Spleen (tissue), 11 donors: ENCODE results near the gene HSD17B1. TPM values are rescaled to one million over a fixed set of nuclear protein-coding genes. Genes with fewer than 3 reads are reported as not detected.

Experiments
- DNase-seq: peaks from one replicate; pipeline ENCODE4 v3.0.0-alpha.2; 2020
- H3K27ac ChIP-seq, 8 donors: fragments of 200-600 bp; sonication (generic) in 7 of 8; 1 replicate in 4 of 8; 2 replicates in 4 of 8; pipeline versions ENCODE4 v1.5.0 to v1.8.0; 2016 to 2021; ENCODE audit warnings: inconsistent platforms in 4 of 8, mild to moderate bottlenecking in 4 of 8, moderate library complexity in 1 of 8
- H3K27me3 ChIP-seq, 7 donors: fragments of 200-600 bp; sonication (generic) in 6 of 7; replicated peaks in 1 of 7; 1 replicate in 4 of 7; 2 replicates in 3 of 7; pipeline versions ENCODE4 v1.5.0 to v1.8.0; 2016 to 2021; ENCODE audit warnings: inconsistent platforms in 3 of 7, mild to moderate bottlenecking in 1 of 7
- H3K36me3 ChIP-seq, 6 donors: fragments of 200-600 bp; sonication (generic) in 5 of 6; 1 replicate in 4 of 6; 2 replicates in 2 of 6; pipeline versions ENCODE4 v1.5.0 to v1.8.0; 2016 to 2021; ENCODE audit warnings: inconsistent platforms in 2 of 6
- H3K4me1 ChIP-seq, 6 donors: fragments of 200-600 bp; sonication (generic) in 5 of 6; 1 replicate in 3 of 6; 2 replicates in 3 of 6; pipeline versions ENCODE4 v1.5.0 to v1.8.0; 2016 to 2021; ENCODE audit warnings: inconsistent platforms in 3 of 6
- H3K4me3 ChIP-seq, 8 donors: fragments of 200-600 bp; sonication (generic) in 7 of 8; 1 replicate in 4 of 8; 2 replicates in 4 of 8; pipeline versions ENCODE4 v1.5.0 to v1.8.0; 2016 to 2021; ENCODE audit warnings: inconsistent platforms in 4 of 8, mild to moderate bottlenecking in 4 of 8, moderate library complexity in 2 of 8
- H3K9me3 ChIP-seq, 8 donors: fragments of 200-600 bp; sonication (generic) in 7 of 8; 1 replicate in 4 of 8; 2 replicates in 4 of 8; pipeline versions ENCODE4 v1.5.0 to v1.8.0; 2016 to 2021; ENCODE audit warnings: inconsistent platforms in 4 of 8
- CTCF ChIP-seq, 11 experiments: fragments of 200-600 bp in 7 of 11; fragments of 450-650 bp in 4 of 11; sonication (generic) in 4 of 11; IDR thresholded peaks in 8 of 11; conservative IDR thresholded peaks in 3 of 11; 1 replicate in 7 of 11; 2 replicates in 4 of 11; pipeline versions ENCODE4 v1.4.0 to v1.8.0; 2016 to 2021; ENCODE audit warnings: antibody characterized with exemption in 11 of 11, inconsistent platforms in 4 of 11, mild to moderate bottlenecking in 1 of 11
- POLR2A ChIP-seq, 3 donors: fragments of 450-650 bp; IDR thresholded peaks; one replicate each; pipeline ENCODE4 v1.5.1; 2017; ENCODE audit warnings: antibody characterized with exemption in 3 of 3, mild to moderate bottlenecking in 1 of 3
- POLR2AphosphoS5 ChIP-seq, 3 donors: sonication (generic); formaldehyde crosslinking; IDR thresholded peaks; one replicate each; pipeline ENCODE4 v1.5.1; 2017; ENCODE audit warnings: antibody characterized with exemption in 3 of 3
- WGBS, 5 donors: extraction: QIAGEN DNeasy Blood & Tissue Kit in 3 of 5; methylation state at CpG; one replicate each; pipeline versions ENCODE4 v1.1.5 to v1.1.7; 2013 to 2018; 5-methylcytosine and 5-hydroxymethylcytosine counted together
- intact Hi-C: fragments of 100-400 bp; cut with DNase I; formaldehyde crosslinking; loops from one replicate; pipeline ENCODE4 v1.15.0; 2023; ENCODE audit warnings: low total_unique reads
- polyA plus RNA-seq, 3 donors: library from polyadenylated mRNA; stranded (reverse); fragments of 200-250 nt; gene quantifications; one replicate each; pipeline ENCODE4 v1.2.1, GENCODE V29; 2013
- total RNA-seq, 7 donors: library from RNA; depleted of rRNA in 3 of 7; stranded (reverse); fragments of >200 nt in 3 of 7; fragmentation: NEBNext Ultra II Directional in 4 of 7; extraction: Animal tissue kit (Norgen Biotek cat#: 25700) in 4 of 7; gene quantifications; one replicate each; pipeline versions ENCODE4 v1.1.0 to v1.2.1, GENCODE V29; 2016 to 2021
- donor health status: healthy with polysubstance abuse.
- donor health status: DM: no; HTN: no; CAD: no; lungs with moderate emphysema.
- donor health status: DM: no; HTN: no; CAD: no.
- donor health status: Bipolar disorder and iron deficiency.
- donor health status: healthy.
- donor health status: DM: no; HTN: no; CAD: no.
- donor health status: DM: yes; HTN: yes; CAD: no.

Gene HSD17B1
- total and polyA plus RNA-seq, 10 donors: 0.54 to 5.5 (median 1.3) TPM

DNA sequence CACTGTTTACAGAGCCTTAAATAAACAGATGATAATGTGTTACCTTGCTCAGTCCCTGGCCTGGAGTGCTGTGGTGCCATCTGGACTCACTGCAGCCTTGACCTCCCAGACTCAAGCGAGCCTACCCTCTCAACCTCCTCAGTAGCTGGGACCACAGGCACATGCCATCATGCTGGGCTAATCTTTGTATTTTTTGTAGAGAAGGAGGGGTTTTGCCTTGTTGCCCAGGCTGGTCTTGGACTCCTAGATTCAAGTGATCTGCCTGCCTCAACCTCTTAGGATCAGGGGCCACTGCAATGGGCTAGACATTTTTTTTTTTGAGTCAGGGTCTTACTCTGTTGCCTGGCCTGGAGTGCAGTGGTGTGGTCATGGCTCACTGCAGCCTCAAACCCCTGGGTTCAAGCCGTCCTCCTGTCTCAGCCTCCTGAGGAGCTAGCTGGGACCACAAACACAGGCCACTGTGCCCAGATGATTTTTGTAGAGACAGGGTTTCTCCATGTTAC lies 21.7 kb upstream of the HSD17B1 start:
- no peaks in the 10 kb centered on the region for H3K9me3 ChIP-seq
- no peak for TF ChIP-seq POLR2AphosphoS5 (IDR thresholded peaks at IDR 0.05)
- no peak for TF ChIP-seq POLR2A (IDR thresholded peaks at IDR 0.05)
- H3K4me1 ChIP-seq: peaks cover 28 to 85% (median 60%) of the 10 kb centered on the region in 6 donors
- H3K36me3 ChIP-seq: no peaks in the 10 kb centered on the region
- peak overlapping the region in 6 of 8 donors; percentile 79 to 90 (median 84) for H3K27ac ChIP-seq
- DNase-seq: no peak
- intact Hi-C loops: no loop called here
- H3K4me3 ChIP-seq: no peak overlapping the region
- WGBS, 5 donors: 82 to 100% (median 90%) methylated on average over 1 to 2 of the region's 2 CpGs
- H3K27me3 ChIP-seq: no peaks in the 10 kb centered on the region

DNA sequence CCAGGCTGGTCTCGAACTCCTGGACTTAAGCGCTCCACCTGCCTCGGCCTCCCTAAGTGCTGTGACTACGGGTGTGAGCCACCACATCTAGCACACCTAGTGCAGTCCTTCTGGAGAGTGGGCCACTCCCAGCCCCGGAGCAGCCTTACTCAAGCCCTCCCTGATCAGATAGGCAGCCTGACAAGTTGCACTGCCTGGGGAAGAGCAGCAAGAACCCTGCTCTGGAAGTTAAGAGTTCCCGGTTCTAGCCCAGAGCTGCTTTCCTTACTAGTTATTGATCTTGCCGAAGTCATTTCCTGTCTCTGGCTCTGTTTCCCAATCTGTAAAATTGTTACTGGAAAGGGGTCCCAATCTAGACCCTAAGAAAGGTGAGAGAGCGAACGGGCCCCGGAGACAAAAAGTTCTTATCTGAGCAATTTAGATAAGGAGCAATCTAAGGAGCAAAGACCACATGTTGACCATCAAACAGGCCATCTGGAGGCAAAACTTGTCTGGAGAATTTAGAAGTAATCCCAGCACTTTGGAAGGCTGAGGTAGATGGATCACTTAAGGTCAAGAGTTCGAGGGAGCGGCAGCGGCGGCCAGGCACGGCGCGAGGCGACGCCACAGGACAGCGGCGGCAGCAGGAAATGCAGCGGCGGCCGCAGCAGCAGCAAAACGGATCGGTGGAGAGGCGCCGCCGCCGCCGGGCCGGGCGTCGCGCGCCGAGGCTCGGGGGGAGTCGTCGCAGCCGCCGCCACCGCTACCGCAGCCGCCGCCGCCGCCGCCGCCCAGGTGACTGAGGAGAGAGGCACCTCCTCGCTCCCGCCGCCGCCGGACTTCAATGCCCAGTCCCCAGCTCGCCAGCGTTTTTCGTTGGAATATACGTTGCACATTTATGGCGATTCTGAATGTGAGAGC lies 21.0 kb upstream of the HSD17B1 start:
- peak; percentile 49 to 80 (median 72) for TF ChIP-seq POLR2AphosphoS5 (IDR thresholded peaks at IDR 0.05)
- no peak for TF ChIP-seq POLR2A (IDR thresholded peaks at IDR 0.05)
- peak in 9 of 11 experiments; percentile 44 to 68 (median 60) for TF ChIP-seq CTCF (IDR thresholded peaks at IDR 0.05 in 8 of 11, conservative IDR thresholded peaks at IDR 0.05 in 3 of 11)
- Histone ChIP-seq H3K36me3 (no peaks in the 10 kb centered on the region), H3K27ac (peak overlapping the region; percentile 63 to 90 (median 82)), H3K4me3 (peak overlapping the region; percentile 33 to 75 (median 42)), H3K4me1 (peaks cover 24 to 81% (median 59%) of the 10 kb centered on the region in 6 donors), H3K27me3 (no peaks in the 10 kb centered on the region), H3K9me3 (no peaks in the 10 kb centered on the region)
- WGBS, 5 donors: 11 to 18% (median 11%) methylated on average over 30 to 60 of the region's 60 CpGs
- DNase-seq: peak; percentile 92
- intact Hi-C loops: no loop called here

- DNase-seq: no peak
- TF ChIP-seq POLR2AphosphoS5 (IDR thresholded peaks at IDR 0.05): no peak
- TF ChIP-seq POLR2A (IDR thresholded peaks at IDR 0.05): no peak
- TF ChIP-seq CTCF (IDR thresholded peaks at IDR 0.05 in 8 of 11, conservative IDR thresholded peaks at IDR 0.05 in 3 of 11): no peak
- 38 to 47% (median 45%) methylated on average over 26 of the region's 26 CpGs for WGBS, 5 donors
Observed at GRCh38 chr17:42535155-42536047, 17.3 kb upstream of the HSD17B1 start.

GRCh38 chr17:42536048-42536371 lies 16.7 kb upstream of the HSD17B1 start, which contains the start of gene NAGLU:
Gene NAGLU, plus strand, starts transcription at chr17:42536241. Its CDS starts 32 bp downstream, at chr17:42536273.
- H3K4me3 ChIP-seq: peak within 1 kb of the TSS; percentile 33 to 95 (median 72)
- 0 to 1% (median 0%) methylated on average over 17 to 40 of the region's 40 CpGs for WGBS, 5 donors
- no peaks in the 10 kb centered on the region for H3K27me3 ChIP-seq
- H3K9me3 ChIP-seq: no peaks in the 10 kb centered on the region
- peaks cover 15 to 67% (median 46%) of the 10 kb centered on the region in 6 donors for H3K4me1 ChIP-seq
- intact Hi-C loops: no loop called here
- TF ChIP-seq CTCF (IDR thresholded peaks at IDR 0.05 in 8 of 11, conservative IDR thresholded peaks at IDR 0.05 in 3 of 11): peak in 2 of 11 experiments; percentile 13 to 23
- TF ChIP-seq POLR2A (IDR thresholded peaks at IDR 0.05): peak in 1 of 3 donors; percentile 68
- peak; percentile 89 to 94 (median 90) for TF ChIP-seq POLR2AphosphoS5 (IDR thresholded peaks at IDR 0.05)
- peak within 1 kb of the TSS; percentile 69 to 98 (median 90) for H3K27ac ChIP-seq
- H3K36me3 ChIP-seq: peaks cover 0 to 36% (median 16%) of the 10 kb centered on the region in 6 donors
- peak; percentile 99 for DNase-seq

More at GRCh38 chr17:42535155-42536047, 17.3 kb upstream of the HSD17B1 start:
- peak overlapping the region; percentile 69 to 98 (median 90) for H3K27ac ChIP-seq
- H3K4me1 ChIP-seq: peaks cover 20 to 68% (median 52%) of the 10 kb centered on the region in 6 donors
- H3K36me3 ChIP-seq: peaks cover 0 to 30% (median 14%) of the 10 kb centered on the region in 6 donors
- H3K9me3 ChIP-seq: no peaks in the 10 kb centered on the region
- peak overlapping the region; percentile 33 to 95 (median 72) for H3K4me3 ChIP-seq
- H3K27me3 ChIP-seq: no peaks in the 10 kb centered on the region
- intact Hi-C loops: no loop called here
